Panc1 (cell line): ENCODE measurements around the gene MOK. TPM values are rescaled to one million over a fixed set of nuclear protein-coding genes. Genes with fewer than 3 reads are reported as not detected.

Experiments used
- ATAC-seq: fragments of 200-7000 bp; cut with Tn5 transposase; 2 replicates; pipeline ENCODE4 v1.9.1; 2020; ENCODE audit warnings: mild to moderate bottlenecking, moderate library complexity
- BruUV-seq: library from RNA; stranded (reverse); fragments of 400-500 nt; replicated peaks from 2 replicates; lab custom pipeline; 2021; lab: Mats Ljungman, UMichigan
- CTCF ChIA-PET: fragments of 300-600 bp; sonication (Branson Sonifier 250); formaldehyde crosslinking; loops from one replicate; lab custom pipeline; 2022; ENCODE audit warnings: antibody characterized with exemption; lab: Charles Lee
- POLR2A ChIA-PET: fragments of 300-600 bp; sonication (Branson Sonifier 250); formaldehyde crosslinking; loops from one replicate; lab custom pipeline; 2022; ENCODE audit warnings: antibody characterized with exemption; lab: Charles Lee
- DNase-seq: peaks from one replicate; pipeline ENCODE4 v3.0.0-alpha.2; 2010; ENCODE audit warnings: low read depth, low spot score
- H3K27ac ChIP-seq: 2 replicates; pipeline ENCODE4 v1.5.1; 2011; ENCODE audit warnings: mild to moderate bottlenecking, low read length, inconsistent platforms
- H3K27me3 ChIP-seq: fragments of 200-500 bp; sonication (Bioruptor generic); 2 replicates; pipeline ENCODE4 v1.6.0; 2014; ENCODE audit warnings: low read length, inconsistent platforms; ENCODE audit not compliant: control insufficient read depth, insufficient read depth
- H3K36me3 ChIP-seq: fragments of 200-500 bp; sonication (Bioruptor generic); 2 replicates; pipeline ENCODE4 v1.5.1; 2014; ENCODE audit warnings: inconsistent platforms, mild to moderate bottlenecking, low read length, moderate library complexity; ENCODE audit not compliant: control insufficient read depth, insufficient read depth
- H3K4me1 ChIP-seq: 2 replicates; pipeline ENCODE4 v1.5.1; 2011; ENCODE audit warnings: inconsistent platforms, mild to moderate bottlenecking, low read length, moderate library complexity; ENCODE audit not compliant: control insufficient read depth, insufficient read depth
- H3K4me3 ChIP-seq, 2 experiments: 2 replicates each; pipeline ENCODE4 v1.5.1; 2011 to 2012; ENCODE audit warnings: low read depth in 2 of 2, low read length in 2 of 2, mild to moderate bottlenecking in 2 of 2, inconsistent platforms in 1 of 2, moderate library complexity in 1 of 2
- H3K9me3 ChIP-seq: fragments of 200-500 bp; sonication (Bioruptor generic); 2 replicates; pipeline ENCODE4 v1.5.1; 2014; ENCODE audit warnings: low read depth, mild to moderate bottlenecking, inconsistent platforms, low read length, moderate library complexity; ENCODE audit not compliant: control insufficient read depth, insufficient read depth
- CTCF ChIP-seq: fragments of 450-650 bp; IDR thresholded peaks from 2 replicates; pipeline ENCODE4 v1.5.1; 2017; ENCODE audit warnings: mild to moderate bottlenecking
- POLR2AphosphoS5 ChIP-seq: IDR thresholded peaks from 2 replicates; pipeline ENCODE4 v1.6.1; 2012; ENCODE audit warnings: mild to moderate bottlenecking, low read depth, low read length, moderate library complexity
- REST ChIP-seq, 2 experiments: IDR thresholded peaks; 2 replicates each; pipeline ENCODE4 v1.6.1; 2011 to 2012; ENCODE audit warnings: low read depth in 2 of 2, control low read depth in 1 of 2, low read length in 1 of 2, mild to moderate bottlenecking in 1 of 2, moderate library complexity in 1 of 2; ENCODE audit not compliant: insufficient read depth in 1 of 2
- SIN3A ChIP-seq: IDR thresholded peaks from 2 replicates; pipeline ENCODE4 v1.6.1; 2012; ENCODE audit warnings: low read depth, mild to moderate bottlenecking, low read length, moderate library complexity, borderline replicate concordance; ENCODE audit not compliant: insufficient read depth
- TCF7L2 ChIP-seq: IDR thresholded peaks from 2 replicates; pipeline ENCODE4 v1.6.1; 2011; ENCODE audit warnings: mild to moderate bottlenecking, low read depth, low read length, inconsistent platforms
- in situ Hi-C: cut with HindIII; loops from 2 replicates; pipeline ENCODE4 v1.10.0; 2016; ENCODE audit warnings: low sequenced_read_pairs, low pct_unique_long_range_greater_than_20kb
- intact Hi-C: fragments of 100-400 bp; cut with micrococcal nuclease; formaldehyde crosslinking; loops from one replicate; pipeline ENCODE4 v1.10.0; 2022; ENCODE audit not compliant: unreplicated experiment
- total RNA-seq: library from RNA; stranded (reverse); gene quantifications from one replicate; pipeline ENCODE4 v1.2.1, GENCODE V29; 2021; ENCODE audit not compliant: unreplicated experiment

MOK gene
- total RNA-seq, 1 experiment from 2014 or later, result 9.8 TPM

GRCh38 chr14:102233081-102233480 lies 71.9 kb downstream of the MOK start:
- POLR2A ChIA-PET, result no interaction called here
- Histone ChIP-seq H3K36me3 (no peaks in the 10 kb centered on the region), H3K27me3 (no peaks in the 10 kb centered on the region), H3K4me3 (no peak overlapping the region), H3K4me1 (no peaks in the 10 kb centered on the region; the same call in none of the 2 replicates), H3K27ac (no peak overlapping the region), H3K9me3 (no peaks in the 10 kb centered on the region)
- CTCF ChIA-PET, result no interaction called here
- DNase-seq, result no peak
- TF ChIP-seq SIN3A (no peak), TCF7L2 (no peak), CTCF (no peak)
- intact Hi-C loops (no loop called here), in situ Hi-C loops (no loop called here)
- no TSS peak for BruUV-seq
- ATAC-seq, result no peak

GRCh38 chr14:102232348-102232625 lies 72.7 kb downstream of the MOK start:
- ChIA-PET CTCF (no interaction called here), POLR2A (no interaction called here)
- no peaks in the 10 kb centered on the region for H3K27me3 ChIP-seq
- no TSS peak for BruUV-seq
- H3K4me1 ChIP-seq, result no peaks in the 10 kb centered on the region; the same call in none of the 2 replicates
- in situ Hi-C loops, result no loop called here
- TF ChIP-seq CTCF (no peak), TCF7L2 (no peak), POLR2AphosphoS5 (no peak), SIN3A (no peak), REST (IDR thresholded peaks at IDR 0.05; ENCODE audit: insufficient read depth in 1 of 2, low read depth in 2 of 2, low read length in 1 of 2) (no peak)
- no peaks in the 10 kb centered on the region for H3K9me3 ChIP-seq
- intact Hi-C loops, result no loop called here
- DNase-seq (no peak), ATAC-seq (no peak)
- no peaks in the 10 kb centered on the region for H3K36me3 ChIP-seq
- no peak overlapping the region for H3K4me3 ChIP-seq
- no peak overlapping the region for H3K27ac ChIP-seq
